ENCODE measurements around the gene TSPO2.

- no peak for TF ChIP-seq POLR2A (IDR thresholded peaks at IDR 0.05)
- no peak for TF ChIP-seq CTCF (IDR thresholded peaks at IDR 0.05)
Measured at GRCh38 chr6:41058783-41059181, 16.5 kb downstream of the TSPO2 start.

Measured in testis (tissue), 2 donors.